Measurements from ENCODE around the gene LIN54. TPM values are rescaled to one million over a fixed set of nuclear protein-coding genes. Genes with fewer than 3 reads are reported as not detected.

The LIN54 gene
- total RNA-seq, 1 donor from 2014 or later = 11.1 TPM

DNA sequence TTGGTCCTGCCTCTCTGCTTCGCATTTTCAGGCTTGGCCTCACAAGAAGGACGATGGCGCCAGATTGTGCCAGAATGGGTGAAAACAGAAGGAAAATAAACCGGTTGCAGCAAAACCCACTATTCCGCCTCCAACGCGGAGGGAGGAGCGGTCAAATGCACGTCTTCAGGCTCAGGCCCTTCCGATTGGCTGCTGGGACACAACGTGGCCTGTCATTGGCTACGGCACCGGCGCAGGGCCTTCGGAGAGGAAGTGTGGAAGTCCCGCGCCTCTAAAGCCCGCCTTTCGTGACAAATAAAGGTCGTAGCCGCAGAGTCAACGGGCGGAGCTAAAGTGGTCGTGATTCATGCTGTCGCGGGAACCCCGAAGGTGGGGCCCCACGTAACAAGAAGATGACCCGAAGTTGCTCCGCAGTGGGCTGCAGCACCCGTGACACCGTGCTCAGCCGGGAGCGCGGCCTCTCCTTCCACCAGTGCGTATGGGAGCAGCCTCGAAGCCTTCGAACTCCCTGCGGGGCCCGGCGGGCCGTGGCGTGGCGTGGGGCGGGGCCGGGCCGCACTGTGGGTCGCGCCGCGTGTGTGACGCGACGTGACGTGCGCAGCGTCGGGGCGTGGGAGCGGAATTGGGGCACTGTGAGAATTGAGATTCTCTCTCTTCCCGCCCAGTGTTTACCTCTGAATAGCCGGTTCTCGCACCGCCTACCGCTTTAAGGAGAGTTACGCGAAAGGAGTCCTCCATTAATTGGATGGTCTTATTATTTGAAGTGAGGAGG lies 110.0 kb downstream of the LIN54 start, which contains the start of gene THAP9:
Gene THAP9, plus strand, starts transcription at position 325 of the 772 bp plus-strand sequence. Its CDS starts 68 bp downstream, at position 393.
- peaks cover 56% of the 10 kb centered on the region for H3K79me2 ChIP-seq (ENCODE audit: insufficient read depth, low read length)
- peak; percentile 75 for FAIRE-seq
- H3K36me3 ChIP-seq (ENCODE audit: insufficient read depth, low read length) = peaks cover 3% of the 10 kb centered on the region

DNA sequence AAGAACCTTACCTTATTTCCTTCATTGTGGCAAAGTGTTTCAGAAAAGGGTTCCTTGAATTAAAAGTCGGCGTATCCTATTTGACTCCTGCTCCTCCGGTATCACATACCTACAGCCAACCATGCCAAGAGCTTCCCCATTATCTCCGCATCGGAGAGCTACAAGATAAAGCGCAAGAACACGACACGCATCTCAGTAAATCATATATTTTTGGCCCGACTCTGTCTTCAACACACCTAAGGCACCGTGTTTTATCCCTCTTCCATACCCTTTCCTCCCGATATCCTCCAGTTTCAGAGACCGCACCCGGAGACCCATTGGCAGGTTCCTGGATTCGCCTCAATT lies 110.6 kb downstream of the LIN54 start:
- Mint-ChIP-seq H3K36me3 (ENCODE audit: low read depth, unreplicated experiment) (peaks cover under 1% of the 10 kb centered on the region), H3K27me3 (ENCODE audit: low read depth, unreplicated experiment) (no peaks in the 10 kb centered on the region), H3K4me3 (ENCODE audit: unreplicated experiment) (no peak overlapping the region), H3K4me1 (ENCODE audit: low read depth, unreplicated experiment) (peaks cover 6% of the 10 kb centered on the region), H3K27ac (ENCODE audit: unreplicated experiment) (no peak overlapping the region), H3K9me3 (ENCODE audit: unreplicated experiment) (no peaks in the 10 kb centered on the region)
- peak overlapping the region; percentile 99 for H3K27ac ChIP-seq (ENCODE audit: low read depth, low read length)
- H3K79me2 ChIP-seq (ENCODE audit: insufficient read depth, low read length) = peaks cover 61% of the 10 kb centered on the region
- no peak for DNase-seq (ENCODE audit: low read depth)
- H3K9ac ChIP-seq (ENCODE audit: low read length) = peak overlapping the region; percentile 97
- peaks cover 10% of the 10 kb centered on the region for H4K20me1 ChIP-seq (ENCODE audit: insufficient read depth, low read length)
- peak overlapping the region; percentile 93 for H3K4me2 ChIP-seq (ENCODE audit: low read length)
- H3K4me3 ChIP-seq (ENCODE audit: insufficient read depth, low read depth, low read length) = peak overlapping the region; percentile 93
- FAIRE-seq = no peak
- no peaks in the 10 kb centered on the region for H3K27me3 ChIP-seq (ENCODE audit: insufficient read depth, low read length)
- TF ChIP-seq, protein P1, sequence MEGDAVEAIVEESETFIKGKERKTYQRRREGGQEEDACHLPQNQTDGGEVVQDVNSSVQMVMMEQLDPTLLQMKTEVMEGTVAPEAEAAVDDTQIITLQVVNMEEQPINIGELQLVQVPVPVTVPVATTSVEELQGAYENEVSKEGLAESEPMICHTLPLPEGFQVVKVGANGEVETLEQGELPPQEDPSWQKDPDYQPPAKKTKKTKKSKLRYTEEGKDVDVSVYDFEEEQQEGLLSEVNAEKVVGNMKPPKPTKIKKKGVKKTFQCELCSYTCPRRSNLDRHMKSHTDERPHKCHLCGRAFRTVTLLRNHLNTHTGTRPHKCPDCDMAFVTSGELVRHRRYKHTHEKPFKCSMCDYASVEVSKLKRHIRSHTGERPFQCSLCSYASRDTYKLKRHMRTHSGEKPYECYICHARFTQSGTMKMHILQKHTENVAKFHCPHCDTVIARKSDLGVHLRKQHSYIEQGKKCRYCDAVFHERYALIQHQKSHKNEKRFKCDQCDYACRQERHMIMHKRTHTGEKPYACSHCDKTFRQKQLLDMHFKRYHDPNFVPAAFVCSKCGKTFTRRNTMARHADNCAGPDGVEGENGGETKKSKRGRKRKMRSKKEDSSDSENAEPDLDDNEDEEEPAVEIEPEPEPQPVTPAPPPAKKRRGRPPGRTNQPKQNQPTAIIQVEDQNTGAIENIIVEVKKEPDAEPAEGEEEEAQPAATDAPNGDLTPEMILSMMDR (IDR thresholded peaks at IDR 0.05; ENCODE audit: insufficient read depth, low read depth, low read length) = no peak
- TF ChIP-seq EZH2 (IDR thresholded peaks at IDR 0.05; ENCODE audit: insufficient read depth, low read length) = no peak
- peak overlapping the region; percentile 11 for H2AFZ ChIP-seq (ENCODE audit: low read depth, low read length)
- no peaks in the 10 kb centered on the region for H3K9me3 ChIP-seq (ENCODE audit: insufficient read depth, low read depth, low read length)
- H3K4me1 ChIP-seq (ENCODE audit: insufficient read depth, low read length) = peaks cover 14% of the 10 kb centered on the region
- peaks cover 3% of the 10 kb centered on the region for H3K36me3 ChIP-seq (ENCODE audit: insufficient read depth, low read length)

More for the DNA sequence above, 110.0 kb downstream of the LIN54 start, which contains the start of gene THAP9:
- Histone ChIP-seq H3K9ac (ENCODE audit: low read length) (peak within 1 kb of the TSS; percentile 97), H3K27me3 (ENCODE audit: insufficient read depth, low read length) (no peaks in the 10 kb centered on the region), H3K27ac (ENCODE audit: low read depth, low read length) (peak within 1 kb of the TSS; percentile 99), H3K4me1 (ENCODE audit: insufficient read depth, low read length) (peaks cover 20% of the 10 kb centered on the region), H3K4me2 (ENCODE audit: low read length) (peak within 1 kb of the TSS; percentile 93), H3K4me3 (ENCODE audit: insufficient read depth, low read depth, low read length) (peak within 1 kb of the TSS; percentile 93), H4K20me1 (ENCODE audit: insufficient read depth, low read length) (peaks cover 10% of the 10 kb centered on the region), H3K9me3 (ENCODE audit: insufficient read depth, low read depth, low read length) (no peaks in the 10 kb centered on the region), H2AFZ (ENCODE audit: low read depth, low read length) (peak within 1 kb of the TSS; percentile 83)
- peak; percentile 99 for DNase-seq (ENCODE audit: low read depth)
- no peaks in the 10 kb centered on the region for H3K9me3 Mint-ChIP-seq (ENCODE audit: unreplicated experiment)
- peaks cover 10% of the 10 kb centered on the region for H3K4me1 Mint-ChIP-seq (ENCODE audit: low read depth, unreplicated experiment)
- H3K27me3 Mint-ChIP-seq (ENCODE audit: low read depth, unreplicated experiment) = no peaks in the 10 kb centered on the region
- no peak within 1 kb of the TSS for H3K27ac Mint-ChIP-seq (ENCODE audit: unreplicated experiment)
- no peak within 1 kb of the TSS for H3K4me3 Mint-ChIP-seq (ENCODE audit: unreplicated experiment)
- TF ChIP-seq EZH2 (IDR thresholded peaks at IDR 0.05; ENCODE audit: insufficient read depth, low read length) = no peak
- TF ChIP-seq, protein P1 (IDR thresholded peaks at IDR 0.05; ENCODE audit: insufficient read depth, low read depth, low read length) = no peak
- H3K36me3 Mint-ChIP-seq (ENCODE audit: low read depth, unreplicated experiment) = no peaks in the 10 kb centered on the region

Data from astrocyte (in vitro differentiated cells and primary cell).